IMR-90 (cell line): ENCODE data around the gene YLPM1. TPM values are rescaled to one million over a fixed set of nuclear protein-coding genes. Genes with fewer than 3 reads are reported as not detected.

ENCODE experiments used
- ATAC-seq: fragments of 200-7000 bp; cut with Tn5 transposase; 2 replicates; pipeline ENCODE4 v1.9.1; 2020; ENCODE audit warnings: low read depth, mild to moderate bottlenecking, moderate library complexity
- BruUV-seq: library from RNA; stranded (reverse); fragments of 400-500 nt; replicated peaks from 2 replicates; lab custom pipeline; 2021; lab: Mats Ljungman, UMichigan
- CTCF ChIA-PET: fragments of 300-600 bp; formaldehyde crosslinking; extraction: SDS; loops from one replicate; lab custom pipeline; 2021; ENCODE audit warnings: antibody characterized with exemption; lab: Yijun Ruan, JAX
- POLR2A ChIA-PET: fragments of 300-600 bp; sonication (Branson Sonifier 250); formaldehyde crosslinking; loops from one replicate; lab custom pipeline; 2022; ENCODE audit warnings: antibody characterized with exemption; ENCODE audit not compliant: unreplicated experiment; lab: Charles Lee
- DNase-seq: peaks from one replicate; pipeline ENCODE4 v3.0.0; 2013
- H2AFZ ChIP-seq: replicated peaks from 2 replicates; pipeline ENCODE3; 2013; ENCODE audit warnings: low read length, mild to moderate bottlenecking; ENCODE audit not compliant: poor library complexity
- H2AK5ac ChIP-seq: 2 replicates; pipeline ENCODE4 v1.6.1; 2013; ENCODE audit warnings: low read depth, low read length, inconsistent platforms
- H2AK9ac ChIP-seq: replicated peaks from 2 replicates; pipeline ENCODE3; 2013; ENCODE audit warnings: mild to moderate bottlenecking, low read depth, low read length, moderate library complexity; ENCODE audit not compliant: poor library complexity
- H2BK120ac ChIP-seq: 2 replicates; pipeline ENCODE4 v1.6.1; 2013; ENCODE audit warnings: low read depth, low read length, inconsistent platforms
- H2BK15ac ChIP-seq: 3 replicates; pipeline ENCODE4 v1.6.1; 2013; ENCODE audit warnings: low read depth, low read length, inconsistent platforms
- H2BK20ac ChIP-seq: 2 replicates; pipeline ENCODE4 v1.6.1; 2013; ENCODE audit warnings: low read depth, mild to moderate bottlenecking, inconsistent platforms, low read length, moderate library complexity
- H2BK5ac ChIP-seq: 2 replicates; pipeline ENCODE4 v1.6.1; 2013; ENCODE audit warnings: mild to moderate bottlenecking, low read depth, low read length, inconsistent platforms; ENCODE audit not compliant: poor library complexity, severe bottlenecking
- H3K14ac ChIP-seq: replicated peaks from 2 replicates; pipeline ENCODE4 v1.6.1; 2013; ENCODE audit warnings: low read depth, low read length, inconsistent platforms
- H3K18ac ChIP-seq: 2 replicates; pipeline ENCODE4 v1.6.1; 2013; ENCODE audit warnings: low read depth, low read length, control low read depth
- H3K23ac ChIP-seq: 2 replicates; pipeline ENCODE4 v1.6.1; 2013; ENCODE audit warnings: low read depth, low read length, inconsistent platforms
- H3K27ac ChIP-seq: 2 replicates; pipeline ENCODE4 v1.5.1; 2013; ENCODE audit warnings: mild to moderate bottlenecking, control low read depth, low read length; ENCODE audit not compliant: insufficient read depth
- H3K27me3 ChIP-seq: 2 replicates; pipeline ENCODE4 v1.6.1; 2013; ENCODE audit warnings: low read length; ENCODE audit not compliant: control insufficient read depth, insufficient read depth
- H3K36me3 ChIP-seq: 2 replicates; pipeline ENCODE4 v1.6.1; 2013; ENCODE audit warnings: low read length, mixed read lengths; ENCODE audit not compliant: control insufficient read depth, insufficient read depth
- H3K4ac ChIP-seq: 2 replicates; pipeline ENCODE4 v1.6.1; 2013; ENCODE audit warnings: low read depth, low read length, inconsistent platforms
- H3K4me1 ChIP-seq: 2 replicates; pipeline ENCODE4 v1.6.1; 2013; ENCODE audit warnings: low read length, mixed read lengths; ENCODE audit not compliant: control insufficient read depth, insufficient read depth
- H3K4me2 ChIP-seq: 2 replicates; pipeline ENCODE4 v1.6.1; 2013; ENCODE audit warnings: low read depth, mild to moderate bottlenecking, control low read depth, low read length, moderate library complexity
- H3K4me3 ChIP-seq: 2 replicates; pipeline ENCODE4 v1.5.1; 2013; ENCODE audit warnings: low read depth, mild to moderate bottlenecking, control low read depth, low read length, moderate library complexity; ENCODE audit not compliant: insufficient read depth
- H3K56ac ChIP-seq: 2 replicates; pipeline ENCODE4 v1.6.1; 2013; ENCODE audit warnings: low read length, inconsistent platforms; ENCODE audit not compliant: insufficient read depth; ENCODE audit errors: extremely low read depth
- H3K79me1 ChIP-seq, 2 experiments: 2 replicates each; pipeline ENCODE4 v1.6.1; 2013; ENCODE audit warnings: low read length in 2 of 2, inconsistent platforms in 1 of 2, low read depth in 1 of 2
- H3K9ac ChIP-seq: 2 replicates; pipeline ENCODE4 v1.6.1; 2013; ENCODE audit warnings: low read depth, low read length, control low read depth
- H3K9me1 ChIP-seq: 2 replicates; pipeline ENCODE4 v1.6.1; 2013; ENCODE audit warnings: low read length, inconsistent platforms; ENCODE audit not compliant: insufficient read depth
- H3K9me3 ChIP-seq: 2 replicates; pipeline ENCODE4 v1.6.1; 2013; ENCODE audit warnings: low read length; ENCODE audit not compliant: control insufficient read depth, insufficient read depth
- H4K20me1 ChIP-seq: 2 replicates; pipeline ENCODE4 v1.6.1; 2013; ENCODE audit warnings: low read length, inconsistent platforms; ENCODE audit not compliant: insufficient read depth
- H4K5ac ChIP-seq: 2 replicates; pipeline ENCODE4 v1.6.1; 2013; ENCODE audit warnings: mild to moderate bottlenecking, low read depth, low read length, control low read depth
- H4K8ac ChIP-seq, 2 experiments: 2 replicates each; pipeline ENCODE4 v1.6.1; 2013; ENCODE audit warnings: low read depth in 2 of 2, low read length in 2 of 2, control low read depth in 1 of 2, inconsistent platforms in 1 of 2
- H4K91ac ChIP-seq: 2 replicates; pipeline ENCODE4 v1.6.1; 2013; ENCODE audit warnings: low read depth, low read length, inconsistent platforms; ENCODE audit not compliant: insufficient read depth
- CTCF ChIP-seq: conservative IDR thresholded peaks from 2 replicates; pipeline ENCODE4 v1.5.1; 2012; ENCODE audit warnings: mild to moderate bottlenecking, low read depth, low read length, improper control_type of control experiment
- MAFK ChIP-seq: IDR thresholded peaks from 2 replicates; pipeline ENCODE4 v1.6.1; 2012; ENCODE audit warnings: low read depth, low read length, improper control_type of control experiment
- MAZ ChIP-seq: IDR thresholded peaks from 2 replicates; pipeline ENCODE4 v1.6.1; 2012; ENCODE audit warnings: low read depth, mild to moderate bottlenecking, low read length, improper control_type of control experiment, moderate library complexity, borderline replicate concordance
- MXI1 ChIP-seq: IDR thresholded peaks from 2 replicates; pipeline ENCODE4 v1.6.1; 2012; ENCODE audit warnings: low read depth, mild to moderate bottlenecking, low read length, moderate library complexity, borderline replicate concordance
- NFE2L2 ChIP-seq: fragments of 150-350 bp; IDR thresholded peaks from 2 replicates; pipeline ENCODE4 v1.6.1; 2016; ENCODE audit warnings: low read depth, mild to moderate bottlenecking, low read length
- RCOR1 ChIP-seq: IDR thresholded peaks from 2 replicates; pipeline ENCODE4 v1.6.1; 2012; ENCODE audit warnings: mild to moderate bottlenecking, low read length, improper control_type of control experiment; ENCODE audit not compliant: insufficient replicate concordance
- SMC3 ChIP-seq: fragments of 150-350 bp; IDR thresholded peaks from 2 replicates; pipeline ENCODE4 v1.6.1; 2016; ENCODE audit warnings: low read depth, mild to moderate bottlenecking, antibody characterized with exemption, low read length, moderate library complexity
- dilution Hi-C: fragments of 300-500 bp; cut with HindIII; formaldehyde crosslinking; loops from one replicate; pipeline ENCODE4 v1.14.3; 2018; ENCODE audit warnings: low sequenced_read_pairs; ENCODE audit not compliant: unreplicated experiment
- in situ Hi-C: fragments of 300-500 bp; cut with MboI; formaldehyde crosslinking; loops from 3 replicates; pipeline ENCODE4 v1.14.3; 2019; ENCODE audit warnings: low sequenced_read_pairs, inconsistent platforms, mixed read lengths
- intact Hi-C: fragments of 100-400 bp; cut with micrococcal nuclease; formaldehyde crosslinking; loops from 2 replicates; pipeline ENCODE4 v1.10.0; 2022
- polyA plus RNA-seq, 3 experiments: library from polyadenylated mRNA; depleted of rRNA; stranded (reverse); fragments of >200 nt; gene quantifications; 2 replicates each; pipeline ENCODE4 v1.2.3, GENCODE V29; 2012; ENCODE audit warnings: low replicate concordance in 1 of 3
- total RNA-seq: library from RNA; depleted of rRNA; stranded (reverse); fragments of >200 nt; gene quantifications from 2 replicates; pipeline ENCODE4 v1.2.3, GENCODE V29; 2012
- TF ChIP-seq, protein P1 (sequence below): fragments of 150-350 bp; IDR thresholded peaks from 2 replicates; pipeline ENCODE4 v1.6.1; 2017; ENCODE audit warnings: mild to moderate bottlenecking, antibody characterized with exemption, low read length, low read depth
- TF ChIP-seq, protein P2 (sequence below): fragments of 150-350 bp; IDR thresholded peaks from 2 replicates; pipeline ENCODE4 v1.6.1; 2016; ENCODE audit warnings: low read depth, mild to moderate bottlenecking, low read length, moderate library complexity, borderline replicate concordance

YLPM1 gene
- total and polyA plus RNA-seq, 2 of the 4 experiments (the other 2 are of a cell fraction), result 8.2 to 19.7 TPM

- no peaks in the 10 kb centered on the region for H4K20me1 ChIP-seq
- no peak overlapping the region for H3K18ac ChIP-seq
- BruUV-seq, result no TSS peak
- no peak overlapping the region for H4K8ac ChIP-seq
- ATAC-seq (no peak), DNase-seq (no peak)
- H4K5ac ChIP-seq, result no peak overlapping the region
- no peak for TF ChIP-seq MAZ
- TF ChIP-seq NFE2L2, result no peak
- TF ChIP-seq MAFK, result no peak
- TF ChIP-seq MXI1, result no peak
- TF ChIP-seq, protein P1, sequence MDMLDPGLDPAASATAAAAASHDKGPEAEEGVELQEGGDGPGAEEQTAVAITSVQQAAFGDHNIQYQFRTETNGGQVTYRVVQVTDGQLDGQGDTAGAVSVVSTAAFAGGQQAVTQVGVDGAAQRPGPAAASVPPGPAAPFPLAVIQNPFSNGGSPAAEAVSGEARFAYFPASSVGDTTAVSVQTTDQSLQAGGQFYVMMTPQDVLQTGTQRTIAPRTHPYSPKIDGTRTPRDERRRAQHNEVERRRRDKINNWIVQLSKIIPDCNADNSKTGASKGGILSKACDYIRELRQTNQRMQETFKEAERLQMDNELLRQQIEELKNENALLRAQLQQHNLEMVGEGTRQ, result no peak
- no peak for TF ChIP-seq RCOR1
- no peak for TF ChIP-seq CTCF
- no peak for TF ChIP-seq SMC3
- TF ChIP-seq, protein P2, sequence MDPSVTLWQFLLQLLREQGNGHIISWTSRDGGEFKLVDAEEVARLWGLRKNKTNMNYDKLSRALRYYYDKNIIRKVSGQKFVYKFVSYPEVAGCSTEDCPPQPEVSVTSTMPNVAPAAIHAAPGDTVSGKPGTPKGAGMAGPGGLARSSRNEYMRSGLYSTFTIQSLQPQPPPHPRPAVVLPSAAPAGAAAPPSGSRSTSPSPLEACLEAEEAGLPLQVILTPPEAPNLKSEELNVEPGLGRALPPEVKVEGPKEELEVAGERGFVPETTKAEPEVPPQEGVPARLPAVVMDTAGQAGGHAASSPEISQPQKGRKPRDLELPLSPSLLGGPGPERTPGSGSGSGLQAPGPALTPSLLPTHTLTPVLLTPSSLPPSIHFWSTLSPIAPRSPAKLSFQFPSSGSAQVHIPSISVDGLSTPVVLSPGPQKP, result no peak
- H3K56ac ChIP-seq, result no peak overlapping the region
- H3K9ac ChIP-seq, result no peak overlapping the region
- intact Hi-C loops (loop anchor here (10.0 kb wide), 1 partner anchor 435 kb away; no protein-coding TSS in a partner anchor), in situ Hi-C loops (loop anchor here (5.0 to 10.0 kb wide), 2 partner anchors 192 to 295 kb away; no protein-coding TSS in a partner anchor), dilution Hi-C loops (no loop called here)
- no peak overlapping the region for H2BK5ac ChIP-seq
- H3K36me3 ChIP-seq, result peaks cover 22% of the 10 kb centered on the region
- H2BK120ac ChIP-seq, result no peak overlapping the region
- CTCF ChIA-PET, result interaction anchor here (0.5 to 1.6 kb wide), 3 partner anchors 24 to 298 kb away, joined by 3 read pairs; no protein-coding TSS in a partner anchor
- no peak overlapping the region for H3K4me2 ChIP-seq
- H3K9me3 ChIP-seq, result no peaks in the 10 kb centered on the region
- H3K27me3 ChIP-seq, result no peaks in the 10 kb centered on the region
- H3K14ac ChIP-seq, result no peak overlapping the region
- H2BK20ac ChIP-seq, result no peak overlapping the region
- POLR2A ChIA-PET, result no interaction called here
- no peaks in the 10 kb centered on the region for H3K4me1 ChIP-seq
- peaks cover 28 to 55% of the 10 kb centered on the region in 2 experiments for H3K79me1 ChIP-seq
- no peak overlapping the region for H2AK5ac ChIP-seq
- no peak overlapping the region for H3K27ac ChIP-seq
- no peak overlapping the region for H2BK15ac ChIP-seq
- H3K23ac ChIP-seq, result no peak overlapping the region
- no peak overlapping the region for H2AFZ ChIP-seq
- H2AK9ac ChIP-seq, result no peak overlapping the region
- H3K4me3 ChIP-seq, result no peak overlapping the region
- no peak overlapping the region for H3K4ac ChIP-seq
- no peak overlapping the region for H4K91ac ChIP-seq
- H3K9me1 ChIP-seq, result peaks cover 7% of the 10 kb centered on the region
These were observed 36.6 kb downstream of the YLPM1 start for GRCh38 chr14:74799765-74800164.
